ENCODE measurements around the gene THBD. TPM values are rescaled to one million over a fixed set of nuclear protein-coding genes. Genes with fewer than 3 reads are reported as not detected.

Gene THBD
- total RNA-seq, 1 experiment from 2014 or later = 0.26 TPM

- ATAC-seq = no peak
- H3K36me3 ChIP-seq (ENCODE audit: control insufficient read depth, insufficient read depth, low read length) = no peaks in the 10 kb centered on the region
Observed at GRCh38 chr20:23093613-23094012, 44.1 kb upstream of the THBD start.

GRCh38 chr20:23092861-23093495 is 43.5 kb upstream of the THBD start:
- Histone ChIP-seq H3K36me3 (ENCODE audit: control insufficient read depth, insufficient read depth, low read length) (no peaks in the 10 kb centered on the region), H3K4me3 (ENCODE audit: low read depth in 2 of 2, low read length in 2 of 2) (no peak overlapping the region), H3K27ac (ENCODE audit: low read length) (no peak overlapping the region), H3K9me3 (ENCODE audit: control insufficient read depth, insufficient read depth, low read depth, low read length) (no peaks in the 10 kb centered on the region), H3K27me3 (ENCODE audit: control insufficient read depth, insufficient read depth, low read length) (peaks cover 9% of the 10 kb centered on the region), H3K4me1 (ENCODE audit: control insufficient read depth, insufficient read depth, low read length) (no peaks in the 10 kb centered on the region)
- POLR2A ChIA-PET = no interaction called here
- in situ Hi-C loops (cut with HindIII; ENCODE audit: low pct_unique_long_range_greater_than_20kb, low sequenced_read_pairs) = no loop called here
- BruUV-seq (replicated peaks) = no TSS peak
- DNase-seq (ENCODE audit: low read depth, low spot score) (no peak), ATAC-seq (no peak)
- CTCF ChIA-PET = no interaction called here
- no peak for TF ChIP-seq POLR2AphosphoS5 (IDR thresholded peaks at IDR 0.05; ENCODE audit: low read depth, low read length)
- TF ChIP-seq TCF7L2 (IDR thresholded peaks at IDR 0.05; ENCODE audit: low read depth, low read length) = no peak
- TF ChIP-seq, protein P1, sequence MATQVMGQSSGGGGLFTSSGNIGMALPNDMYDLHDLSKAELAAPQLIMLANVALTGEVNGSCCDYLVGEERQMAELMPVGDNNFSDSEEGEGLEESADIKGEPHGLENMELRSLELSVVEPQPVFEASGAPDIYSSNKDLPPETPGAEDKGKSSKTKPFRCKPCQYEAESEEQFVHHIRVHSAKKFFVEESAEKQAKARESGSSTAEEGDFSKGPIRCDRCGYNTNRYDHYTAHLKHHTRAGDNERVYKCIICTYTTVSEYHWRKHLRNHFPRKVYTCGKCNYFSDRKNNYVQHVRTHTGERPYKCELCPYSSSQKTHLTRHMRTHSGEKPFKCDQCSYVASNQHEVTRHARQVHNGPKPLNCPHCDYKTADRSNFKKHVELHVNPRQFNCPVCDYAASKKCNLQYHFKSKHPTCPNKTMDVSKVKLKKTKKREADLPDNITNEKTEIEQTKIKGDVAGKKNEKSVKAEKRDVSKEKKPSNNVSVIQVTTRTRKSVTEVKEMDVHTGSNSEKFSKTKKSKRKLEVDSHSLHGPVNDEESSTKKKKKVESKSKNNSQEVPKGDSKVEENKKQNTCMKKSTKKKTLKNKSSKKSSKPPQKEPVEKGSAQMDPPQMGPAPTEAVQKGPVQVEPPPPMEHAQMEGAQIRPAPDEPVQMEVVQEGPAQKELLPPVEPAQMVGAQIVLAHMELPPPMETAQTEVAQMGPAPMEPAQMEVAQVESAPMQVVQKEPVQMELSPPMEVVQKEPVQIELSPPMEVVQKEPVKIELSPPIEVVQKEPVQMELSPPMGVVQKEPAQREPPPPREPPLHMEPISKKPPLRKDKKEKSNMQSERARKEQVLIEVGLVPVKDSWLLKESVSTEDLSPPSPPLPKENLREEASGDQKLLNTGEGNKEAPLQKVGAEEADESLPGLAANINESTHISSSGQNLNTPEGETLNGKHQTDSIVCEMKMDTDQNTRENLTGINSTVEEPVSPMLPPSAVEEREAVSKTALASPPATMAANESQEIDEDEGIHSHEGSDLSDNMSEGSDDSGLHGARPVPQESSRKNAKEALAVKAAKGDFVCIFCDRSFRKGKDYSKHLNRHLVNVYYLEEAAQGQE (IDR thresholded peaks at IDR 0.05; ENCODE audit: insufficient read depth in 1 of 2, low read depth in 2 of 2, low read length in 1 of 2) = no peak
- TF ChIP-seq SIN3A (IDR thresholded peaks at IDR 0.05; ENCODE audit: borderline replicate concordance, insufficient read depth, low read depth, low read length) = no peak
- no peak for TF ChIP-seq CTCF (IDR thresholded peaks at IDR 0.05)
- intact Hi-C loops (cut with micrococcal nuclease; ENCODE audit: unreplicated experiment) = no loop called here

More at GRCh38 chr20:23093613-23094012, 44.1 kb upstream of the THBD start:
- no peak for DNase-seq (ENCODE audit: low read depth, low spot score)
- Histone ChIP-seq H3K4me3 (ENCODE audit: low read depth in 2 of 2, low read length in 2 of 2) (no peak overlapping the region), H3K4me1 (ENCODE audit: control insufficient read depth, insufficient read depth, low read length) (no peaks in the 10 kb centered on the region), H3K27me3 (ENCODE audit: control insufficient read depth, insufficient read depth, low read length) (peaks cover 9% of the 10 kb centered on the region), H3K27ac (ENCODE audit: low read length) (no peak overlapping the region), H3K9me3 (ENCODE audit: control insufficient read depth, insufficient read depth, low read depth, low read length) (no peaks in the 10 kb centered on the region)
- ChIA-PET CTCF (no interaction called here), POLR2A (no interaction called here)
- in situ Hi-C loops (cut with HindIII; ENCODE audit: low pct_unique_long_range_greater_than_20kb, low sequenced_read_pairs) = no loop called here
- no TSS peak for BruUV-seq (replicated peaks)
- TF ChIP-seq, protein P1 (IDR thresholded peaks at IDR 0.05; ENCODE audit: insufficient read depth in 1 of 2, low read depth in 2 of 2, low read length in 1 of 2) = no peak
- TF ChIP-seq SIN3A (IDR thresholded peaks at IDR 0.05; ENCODE audit: borderline replicate concordance, insufficient read depth, low read depth, low read length) = no peak
- TF ChIP-seq POLR2AphosphoS5 (IDR thresholded peaks at IDR 0.05; ENCODE audit: low read depth, low read length) = no peak
- TF ChIP-seq TCF7L2 (IDR thresholded peaks at IDR 0.05; ENCODE audit: low read depth, low read length) = no peak
- TF ChIP-seq CTCF (IDR thresholded peaks at IDR 0.05) = no peak
- intact Hi-C loops (cut with micrococcal nuclease; ENCODE audit: unreplicated experiment) = no loop called here
